ENCODE data around the gene CD59. TPM values are rescaled to one million over a fixed set of nuclear protein-coding genes. Genes with fewer than 3 reads are reported as not detected.

The CD59 gene
- total RNA-seq, 1 experiment from 2014 or later = 597 TPM

GRCh38 chr11:33672273-33672672 lies 64.0 kb downstream of the CD59 start:
- Mint-ChIP-seq H3K4me3 (ENCODE audit: unreplicated experiment) (no peak overlapping the region), H3K27me3 (ENCODE audit: insufficient read depth, unreplicated experiment) (no peaks in the 10 kb centered on the region), H3K9me3 (ENCODE audit: unreplicated experiment) (no peaks in the 10 kb centered on the region), H3K4me1 (ENCODE audit: insufficient read depth, unreplicated experiment) (no peaks in the 10 kb centered on the region), H3K27ac (ENCODE audit: low read depth, unreplicated experiment) (no peak overlapping the region), H3K36me3 (ENCODE audit: insufficient read depth, unreplicated experiment) (no peaks in the 10 kb centered on the region)
- BruUV-seq (replicated peaks) = no TSS peak
- no peak for TF ChIP-seq CTCF (IDR thresholded peaks at IDR 0.05; ENCODE audit: unreplicated experiment)
- ChIA-PET CTCF (no interaction called here), POLR2A (interaction anchor here (0.9 kb wide), 1 partner anchor 64 kb away, joined by 3 read pairs; the partner anchor contains the start of gene CD59)
- no peak for DNase-seq (ENCODE audit: unreplicated experiment)
- intact Hi-C loops (cut with micrococcal nuclease) = no loop called here

GRCh38 chr11:33670250-33671011 lies 65.8 kb downstream of the CD59 start:
- H3K36me3 Mint-ChIP-seq (ENCODE audit: insufficient read depth, unreplicated experiment) = no peaks in the 10 kb centered on the region
- no peaks in the 10 kb centered on the region for H3K27me3 Mint-ChIP-seq (ENCODE audit: insufficient read depth, unreplicated experiment)
- POLR2A ChIA-PET = no interaction called here
- H3K4me3 Mint-ChIP-seq (ENCODE audit: unreplicated experiment) = no peak overlapping the region
- CTCF ChIA-PET = no interaction called here
- H3K9me3 Mint-ChIP-seq (ENCODE audit: unreplicated experiment) = no peaks in the 10 kb centered on the region
- no peak for TF ChIP-seq CTCF (IDR thresholded peaks at IDR 0.05; ENCODE audit: unreplicated experiment)
- no peaks in the 10 kb centered on the region for H3K4me1 Mint-ChIP-seq (ENCODE audit: insufficient read depth, unreplicated experiment)
- BruUV-seq (replicated peaks) = no TSS peak
- no peak overlapping the region for H3K27ac Mint-ChIP-seq (ENCODE audit: low read depth, unreplicated experiment)
- DNase-seq (ENCODE audit: unreplicated experiment) = no peak
- intact Hi-C loops (cut with micrococcal nuclease) = no loop called here

GRCh38 chr11:33669598-33670249 lies 66.5 kb downstream of the CD59 start:
- Mint-ChIP-seq H3K4me1 (ENCODE audit: insufficient read depth, unreplicated experiment) (no peaks in the 10 kb centered on the region), H3K27ac (ENCODE audit: low read depth, unreplicated experiment) (no peak overlapping the region), H3K4me3 (ENCODE audit: unreplicated experiment) (no peak overlapping the region), H3K27me3 (ENCODE audit: insufficient read depth, unreplicated experiment) (no peaks in the 10 kb centered on the region), H3K36me3 (ENCODE audit: insufficient read depth, unreplicated experiment) (no peaks in the 10 kb centered on the region), H3K9me3 (ENCODE audit: unreplicated experiment) (no peaks in the 10 kb centered on the region)
- TF ChIP-seq CTCF (IDR thresholded peaks at IDR 0.05; ENCODE audit: unreplicated experiment) = no peak
- BruUV-seq (replicated peaks) = no TSS peak
- ChIA-PET POLR2A (interaction anchor here (0.6 kb wide), 1 partner anchor 34 kb away, joined by 3 read pairs; no protein-coding TSS in a partner anchor), CTCF (no interaction called here)
- intact Hi-C loops (cut with micrococcal nuclease) = no loop called here
- DNase-seq (ENCODE audit: unreplicated experiment) = no peak

- BruUV-seq (replicated peaks) = no TSS peak
- DNase-seq (ENCODE audit: unreplicated experiment) = no peak
- H3K4me3 Mint-ChIP-seq (ENCODE audit: unreplicated experiment) = no peak overlapping the region
- CTCF ChIA-PET = no interaction called here
- H3K9me3 Mint-ChIP-seq (ENCODE audit: unreplicated experiment) = no peaks in the 10 kb centered on the region
- POLR2A ChIA-PET = interaction anchor here (0.6 kb wide), 1 partner anchor 34 kb away, joined by 3 read pairs; no protein-coding TSS in a partner anchor
- H3K36me3 Mint-ChIP-seq (ENCODE audit: insufficient read depth, unreplicated experiment) = no peaks in the 10 kb centered on the region
- H3K4me1 Mint-ChIP-seq (ENCODE audit: insufficient read depth, unreplicated experiment) = no peaks in the 10 kb centered on the region
- no peaks in the 10 kb centered on the region for H3K27me3 Mint-ChIP-seq (ENCODE audit: insufficient read depth, unreplicated experiment)
- intact Hi-C loops (cut with micrococcal nuclease) = no loop called here
- H3K27ac Mint-ChIP-seq (ENCODE audit: low read depth, unreplicated experiment) = no peak overlapping the region
- TF ChIP-seq CTCF (IDR thresholded peaks at IDR 0.05; ENCODE audit: unreplicated experiment) = no peak
Observed at GRCh38 chr11:33668951-33669596, 67.1 kb downstream of the CD59 start.

All from MCF 10A (cell line).